ENCODE results near the gene FAM200A.

GRCh38 chr7:99499721-99500636 lies 51.9 kb downstream of the FAM200A start, which contains the start of gene ZNF394:
- TF ChIP-seq, protein P1, sequence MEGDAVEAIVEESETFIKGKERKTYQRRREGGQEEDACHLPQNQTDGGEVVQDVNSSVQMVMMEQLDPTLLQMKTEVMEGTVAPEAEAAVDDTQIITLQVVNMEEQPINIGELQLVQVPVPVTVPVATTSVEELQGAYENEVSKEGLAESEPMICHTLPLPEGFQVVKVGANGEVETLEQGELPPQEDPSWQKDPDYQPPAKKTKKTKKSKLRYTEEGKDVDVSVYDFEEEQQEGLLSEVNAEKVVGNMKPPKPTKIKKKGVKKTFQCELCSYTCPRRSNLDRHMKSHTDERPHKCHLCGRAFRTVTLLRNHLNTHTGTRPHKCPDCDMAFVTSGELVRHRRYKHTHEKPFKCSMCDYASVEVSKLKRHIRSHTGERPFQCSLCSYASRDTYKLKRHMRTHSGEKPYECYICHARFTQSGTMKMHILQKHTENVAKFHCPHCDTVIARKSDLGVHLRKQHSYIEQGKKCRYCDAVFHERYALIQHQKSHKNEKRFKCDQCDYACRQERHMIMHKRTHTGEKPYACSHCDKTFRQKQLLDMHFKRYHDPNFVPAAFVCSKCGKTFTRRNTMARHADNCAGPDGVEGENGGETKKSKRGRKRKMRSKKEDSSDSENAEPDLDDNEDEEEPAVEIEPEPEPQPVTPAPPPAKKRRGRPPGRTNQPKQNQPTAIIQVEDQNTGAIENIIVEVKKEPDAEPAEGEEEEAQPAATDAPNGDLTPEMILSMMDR (optimal IDR thresholded peaks at IDR 0.05 in 1 of 3, IDR thresholded peaks at IDR 0.05 in 1 of 3, conservative IDR thresholded peaks at IDR 0.05 in 1 of 3; ENCODE audit: extremely low read depth in 1 of 3, insufficient read depth in 2 of 3, low read length in 3 of 3): peak in 1 of 3 experiments; percentile 11
- TF ChIP-seq EZH2 (IDR thresholded peaks at IDR 0.05; ENCODE audit: low read length): no peak
